GM12878 (cell line): ENCODE data around the gene RAMACL. TPM values are rescaled to one million over a fixed set of nuclear protein-coding genes. Genes with fewer than 3 reads are reported as not detected.

Experiments
- ATAC-seq: fragments of 200-7000 bp; cut with Tn5 transposase; 3 replicates; pipeline ENCODE4 v1.9.1; 2020; ENCODE audit warnings: mild to moderate bottlenecking, moderate library complexity
- BruUV-seq: library from RNA; stranded (reverse); fragments of 400-500 nt; replicated peaks from 2 replicates; lab custom pipeline; 2021; lab: Mats Ljungman, UMichigan
- CTCF ChIA-PET: fragments of 300-600 bp; sonication (Branson Sonifier 250); formaldehyde crosslinking; extraction: SDS; loops from one replicate; lab custom pipeline; 2021; ENCODE audit warnings: inconsistent platforms; lab: Yijun Ruan, JAX
- POLR2A ChIA-PET: fragments of 350-600 bp; formaldehyde crosslinking; extraction: SDS; loops from one replicate; lab custom pipeline; 2021; ENCODE audit warnings: inconsistent platforms; lab: Charles Lee
- RAD21 ChIA-PET: fragments of 300-600 bp; sonication (Branson Sonifier 250); formaldehyde crosslinking; loops from one replicate; lab custom pipeline; 2023; ENCODE audit warnings: antibody characterized with exemption; ENCODE audit not compliant: unreplicated experiment; lab: Charles Lee
- SMC1A ChIA-PET: fragments of 300-600 bp; sonication (Branson Sonifier 250); formaldehyde crosslinking; loops from one replicate; lab custom pipeline; 2023; ENCODE audit not compliant: unreplicated experiment, uncharacterized antibody; lab: Charles Lee
- DNase-seq: peaks from one replicate; pipeline ENCODE4 v3.0.0-alpha.2; 2011; ENCODE audit warnings: low read depth, low spot score
- FAIRE-seq: peaks from 3 replicates; lab custom pipeline; 2011; peaks lifted over from hg19 to GRCh38; lab: Jason Lieb, UNC
- H2AFZ ChIP-seq: 2 replicates; pipeline ENCODE4 v1.6.0; 2011; ENCODE audit warnings: low read depth, low read length, control low read depth; ENCODE audit not compliant: control insufficient read depth
- H3K27ac ChIP-seq: 2 replicates; pipeline ENCODE4 v1.5.1; 2011; ENCODE audit warnings: control low read depth; ENCODE audit not compliant: control insufficient read depth, insufficient read depth
- H3K27me3 ChIP-seq, 2 experiments: replicated peaks in 1 of 2; 2 replicates each; pipeline versions ENCODE4 v1.6.0 to v1.6.1; 2011; ENCODE audit warnings: low read length in 1 of 2; ENCODE audit not compliant: control insufficient read depth in 2 of 2, insufficient read depth in 2 of 2
- H3K36me3 ChIP-seq, 2 experiments: 2 replicates each; pipeline ENCODE4 v1.5.1; 2011; ENCODE audit warnings: low read length in 1 of 2; ENCODE audit not compliant: control insufficient read depth in 2 of 2, insufficient read depth in 2 of 2
- H3K4me1 ChIP-seq: 2 replicates; pipeline ENCODE4 v1.6.1; 2011; ENCODE audit warnings: mild to moderate bottlenecking, low read length, moderate library complexity, mixed read lengths; ENCODE audit not compliant: control insufficient read depth, insufficient read depth
- H3K4me2 ChIP-seq: 2 replicates; pipeline ENCODE4 v1.6.0; 2011; ENCODE audit warnings: control low read depth; ENCODE audit not compliant: control insufficient read depth, insufficient read depth
- H3K4me3 ChIP-seq: fragments of 200-600 bp; sonication (generic); 2 replicates; pipeline ENCODE4 v1.5.1; 2016
- H3K79me2 ChIP-seq: 2 replicates; pipeline ENCODE4 v1.6.0; 2011; ENCODE audit warnings: low read length; ENCODE audit not compliant: control insufficient read depth, insufficient read depth
- H3K9ac ChIP-seq: 2 replicates; pipeline ENCODE4 v1.8.0; 2011; ENCODE audit warnings: low read length, control low read depth, mixed read lengths; ENCODE audit not compliant: control insufficient read depth, insufficient read depth
- H3K9me3 ChIP-seq: replicated peaks from 3 replicates; pipeline ENCODE4 v1.5.1; 2011; ENCODE audit warnings: mild to moderate bottlenecking, low read length; ENCODE audit not compliant: control insufficient read depth, insufficient read depth
- H4K20me1 ChIP-seq: 2 replicates; pipeline ENCODE4 v1.6.0; 2011; ENCODE audit not compliant: control insufficient read depth, insufficient read depth
- DPF2 ChIP-seq: fragments of 450-650 bp; IDR thresholded peaks from 2 replicates; pipeline ENCODE4 v1.6.1; 2017; ENCODE audit warnings: mild to moderate bottlenecking
- EZH2 ChIP-seq: IDR thresholded peaks from 2 replicates; pipeline ENCODE4 v1.6.1; 2012; ENCODE audit warnings: low read depth, mild to moderate bottlenecking, control low read depth, inconsistent platforms, low read length, borderline replicate concordance; ENCODE audit not compliant: control insufficient read depth
- NR2C2 ChIP-seq: IDR thresholded peaks from 2 replicates; pipeline ENCODE4 v1.6.1; 2011; ENCODE audit warnings: borderline replicate concordance, low read depth; ENCODE audit not compliant: control insufficient read depth, insufficient read length
- PAX5 ChIP-seq: IDR thresholded peaks from 2 replicates; pipeline ENCODE4 v1.6.1; 2011; ENCODE audit warnings: low read depth, low read length, borderline replicate concordance
- PAX8 ChIP-seq: fragments of 450-650 bp; IDR thresholded peaks from 2 replicates; pipeline ENCODE4 v1.6.1; 2017; ENCODE audit warnings: mild to moderate bottlenecking, moderate library complexity
- POLR2AphosphoS5 ChIP-seq: IDR thresholded peaks from 2 replicates; pipeline ENCODE4 v1.6.1; 2011; ENCODE audit warnings: mild to moderate bottlenecking, low read length, inconsistent platforms
- SREBF1 ChIP-seq: IDR thresholded peaks from 2 replicates; pipeline ENCODE4 v1.6.1; 2012; ENCODE audit warnings: mild to moderate bottlenecking, low read length
- SRF ChIP-seq, 2 experiments: IDR thresholded peaks; 2 replicates each; pipeline ENCODE4 v1.6.1; 2011; ENCODE audit warnings: low read depth in 2 of 2, low read length in 2 of 2, mild to moderate bottlenecking in 1 of 2, moderate library complexity in 1 of 2
- ZNF217 ChIP-seq: fragments of 450-650 bp; IDR thresholded peaks from 2 replicates; pipeline ENCODE4 v1.6.1; 2017; ENCODE audit warnings: antibody characterized with exemption, mild to moderate bottlenecking
- WGBS: methylation state at CpG from one replicate; pipeline ENCODE4 v1.1.6; 2016; ENCODE audit warnings: low lambda C conversion rate; ENCODE audit not compliant: insufficient replicate concordance, insufficient coverage; ENCODE audit errors: missing lambda C conversion rate; 5-methylcytosine and 5-hydroxymethylcytosine counted together
- in situ Hi-C: fragments of 300-500 bp; cut with MboI; formaldehyde crosslinking; loops from 9 replicates; pipeline ENCODE4 v1.14.3; 2018; ENCODE audit warnings: mixed read lengths
- intact Hi-C: fragments of 100-400 bp; cut with micrococcal nuclease; formaldehyde crosslinking; loops from one replicate; pipeline ENCODE4 v1.14.2; 2022; ENCODE audit not compliant: unreplicated experiment
- polyA plus RNA-seq, 11 experiments: library from polyadenylated mRNA; depleted of rRNA in 4 of 11; unstranded in 6 of 11; stranded (reverse) in 5 of 11; fragments of >200 nt; fragmentation: Nextera tagmentation in 4 of 11; fragmentation: Illumina TruSeq in 1 of 11; extraction: Ambion mirVana in 4 of 11; extraction: Trizol in 1 of 11; gene quantifications; 1 replicate in 1 of 11; 2 replicates in 10 of 11; pipeline versions ENCODE4 v1.2.1 to v1.2.3, GENCODE V29; 2011 to 2016; ENCODE audit warnings: inconsistent platforms in 2 of 11, missing spikeins in 2 of 11, low read depth in 1 of 11
- total RNA-seq, 4 experiments: library from RNA; depleted of rRNA in 3 of 4; stranded (reverse); fragments of >200 nt in 3 of 4; fragmentation: Illumina TruSeq in 1 of 4; extraction: Trizol in 1 of 4; gene quantifications; 2 replicates each; pipeline versions ENCODE4 v1.2.1 to v1.2.3, GENCODE V29; 2013 to 2021
- TF ChIP-seq, protein P1 (sequence below): fragments of 450-650 bp; IDR thresholded peaks from 2 replicates; pipeline ENCODE4 v1.6.1; 2017; ENCODE audit warnings: borderline replicate concordance

Gene RAMACL
- total and polyA plus RNA-seq, 10 of the 15 experiments (the other 5 are each of a cell fraction or from before 2014, with no cell fraction given) = 0.09 to 1.3 (median 0.31) TPM; not detected in 1

DNA sequence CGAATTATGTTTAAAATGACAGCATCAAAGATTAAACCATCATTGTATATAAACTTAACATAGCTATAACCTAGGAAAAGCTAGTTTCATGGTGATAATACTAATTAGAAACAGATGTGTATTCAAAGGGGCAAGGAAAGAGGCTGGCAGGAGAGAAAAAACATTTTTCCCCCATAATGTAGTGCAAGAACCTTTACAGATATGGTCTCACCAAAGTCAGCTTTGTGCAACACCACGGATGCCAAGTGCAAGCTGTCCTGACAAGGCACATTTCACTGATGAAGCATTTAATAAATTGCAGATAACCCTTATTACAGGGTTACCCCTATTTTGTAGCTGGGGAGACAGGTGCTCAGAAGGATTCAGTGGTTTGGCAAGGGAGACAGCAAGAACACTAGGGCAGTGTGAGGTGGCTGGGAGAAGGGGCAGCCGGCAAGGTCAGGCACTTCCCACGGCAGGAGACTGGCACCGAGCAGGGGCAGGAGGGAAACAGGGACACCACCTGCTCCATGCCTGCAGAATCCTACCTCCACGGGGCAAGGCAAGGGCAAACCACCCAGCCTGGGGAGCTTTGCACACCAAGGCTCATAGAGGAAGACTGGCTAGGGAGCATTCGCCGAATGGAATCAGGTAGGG, 34.1 kb upstream of the RAMACL start:
- no peak for TF ChIP-seq NR2C2
- TF ChIP-seq EZH2 = no peak
- no peak for TF ChIP-seq SREBF1
- TF ChIP-seq PAX8 = no peak
- TF ChIP-seq ZNF217 = no peak
- TF ChIP-seq SRF (IDR thresholded peaks at IDR 0.05; ENCODE audit: low read depth in 2 of 2, low read length in 2 of 2) = no peak
- TF ChIP-seq DPF2 = no peak
- TF ChIP-seq POLR2AphosphoS5 = no peak
- no peak for TF ChIP-seq PAX5
- TF ChIP-seq, protein P1, sequence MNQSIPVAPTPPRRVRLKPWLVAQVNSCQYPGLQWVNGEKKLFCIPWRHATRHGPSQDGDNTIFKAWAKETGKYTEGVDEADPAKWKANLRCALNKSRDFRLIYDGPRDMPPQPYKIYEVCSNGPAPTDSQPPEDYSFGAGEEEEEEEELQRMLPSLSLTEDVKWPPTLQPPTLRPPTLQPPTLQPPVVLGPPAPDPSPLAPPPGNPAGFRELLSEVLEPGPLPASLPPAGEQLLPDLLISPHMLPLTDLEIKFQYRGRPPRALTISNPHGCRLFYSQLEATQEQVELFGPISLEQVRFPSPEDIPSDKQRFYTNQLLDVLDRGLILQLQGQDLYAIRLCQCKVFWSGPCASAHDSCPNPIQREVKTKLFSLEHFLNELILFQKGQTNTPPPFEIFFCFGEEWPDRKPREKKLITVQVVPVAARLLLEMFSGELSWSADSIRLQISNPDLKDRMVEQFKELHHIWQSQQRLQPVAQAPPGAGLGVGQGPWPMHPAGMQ = no peak
- no peak overlapping the region for H3K4me3 ChIP-seq
- ChIA-PET SMC1A (no interaction called here), CTCF (no interaction called here), POLR2A (no interaction called here), RAD21 (no interaction called here)
- in situ Hi-C loops = no loop called here
- DNase-seq = no peak
- no peaks in the 10 kb centered on the region for H3K9me3 ChIP-seq
- WGBS = 40% methylated on average over 7 of the region's 8 CpGs
- BruUV-seq = no TSS peak
- no peaks in the 10 kb centered on the region; the same call in 1 of the 2 replicates for H4K20me1 ChIP-seq
- no peak for ATAC-seq
- H3K9ac ChIP-seq = no peak overlapping the region
- no peaks in the 10 kb centered on the region; a peak in 2 of 4 replicates for H3K27me3 ChIP-seq
- H3K4me2 ChIP-seq = no peak overlapping the region
- no peaks in the 10 kb centered on the region for H3K36me3 ChIP-seq
- H3K27ac ChIP-seq = no peak overlapping the region
- no peak for FAIRE-seq
- H3K79me2 ChIP-seq = no peaks in the 10 kb centered on the region; the same call in 1 of the 2 replicates
- no peak overlapping the region for H2AFZ ChIP-seq
- intact Hi-C loops = no loop called here
- no peaks in the 10 kb centered on the region for H3K4me1 ChIP-seq
